ENCODE data around the gene NADK2.

NADK2 gene

GRCh38 chr5:36217567-36217966 lies 24.2 kb downstream of the NADK2 start:
- no peak for DNase-seq

GRCh38 chr5:36215910-36216309 lies 25.8 kb downstream of the NADK2 start:
- H2AFZ ChIP-seq (ENCODE audit: low read depth, low read length) = no peak overlapping the region
- no peak overlapping the region for H2BK15ac ChIP-seq (ENCODE audit: low read depth, poor library complexity, severe bottlenecking)
- 86% methylated on average over 2 of the region's 2 CpGs for WGBS
- H3K18ac ChIP-seq (ENCODE audit: low read depth in 1 of 2, low read length in 2 of 2) = no peak overlapping the region
- H2BK5ac ChIP-seq (ENCODE audit: low read depth, low read length, poor library complexity, severe bottlenecking) = no peak overlapping the region
- no peak overlapping the region for H3K4me3 ChIP-seq (ENCODE audit: insufficient read depth in 1 of 2, low read depth in 1 of 2, low read length in 2 of 2)
- H2BK12ac ChIP-seq (ENCODE audit: low read length in 2 of 2) = no peak overlapping the region
- no peak overlapping the region for H4K8ac ChIP-seq (ENCODE audit: low read length)
- H3K4me2 ChIP-seq (ENCODE audit: low read length, poor library complexity, severe bottlenecking) = no peak overlapping the region
- no peak for DNase-seq
- no peak overlapping the region for H3K23ac ChIP-seq (ENCODE audit: low read length in 2 of 2)
- H3K36me3 ChIP-seq (ENCODE audit: control insufficient read depth in 1 of 2, insufficient read depth in 2 of 2, low read depth in 1 of 2, low read length in 2 of 2) = peaks cover 7 to 82% of the 10 kb centered on the region in 2 experiments
- no peaks in the 10 kb centered on the region for H3K4me1 ChIP-seq (ENCODE audit: control insufficient read depth, insufficient read depth, low read depth, low read length)
- H4K91ac ChIP-seq (ENCODE audit: low read length) = no peak overlapping the region
- no peak overlapping the region for H2AK5ac ChIP-seq (ENCODE audit: low read length, severe bottlenecking)
- no peak overlapping the region for H3K4ac ChIP-seq (ENCODE audit: low read depth in 1 of 2, low read length in 2 of 2)
- no peaks in the 10 kb centered on the region for H3K27me3 ChIP-seq (ENCODE audit: control insufficient read depth in 1 of 2, insufficient read depth in 1 of 2, low read length in 2 of 2)
- H3K9me3 ChIP-seq (ENCODE audit: control insufficient read depth, low read length) = no peaks in the 10 kb centered on the region
- peaks cover 3% of the 10 kb centered on the region for H3K79me1 ChIP-seq (replicated peaks; ENCODE audit: low read length, poor library complexity, severe bottlenecking)
- no peak overlapping the region for H3K9ac ChIP-seq (ENCODE audit: low read length)
- no peak overlapping the region for H3K27ac ChIP-seq (ENCODE audit: low read length, poor library complexity, severe bottlenecking)
- H2BK120ac ChIP-seq (ENCODE audit: low read depth, low read length) = no peak overlapping the region
- no peak overlapping the region for H3K14ac ChIP-seq (ENCODE audit: low read length in 2 of 2)

More at GRCh38 chr5:36217567-36217966, 24.2 kb downstream of the NADK2 start:
- H4K91ac ChIP-seq (ENCODE audit: low read length) = no peak overlapping the region
- no peak overlapping the region for H2BK15ac ChIP-seq (ENCODE audit: low read depth, poor library complexity, severe bottlenecking)
- no peak overlapping the region for H2AK5ac ChIP-seq (ENCODE audit: low read length, severe bottlenecking)
- no peak overlapping the region for H3K14ac ChIP-seq (ENCODE audit: low read length in 2 of 2)
- H3K79me1 ChIP-seq (replicated peaks; ENCODE audit: low read length, poor library complexity, severe bottlenecking) = peaks cover 3% of the 10 kb centered on the region
- H3K9me3 ChIP-seq (ENCODE audit: control insufficient read depth, low read length) = no peaks in the 10 kb centered on the region
- H3K4me3 ChIP-seq (ENCODE audit: insufficient read depth in 1 of 2, low read depth in 1 of 2, low read length in 2 of 2) = no peak overlapping the region
- H3K4me2 ChIP-seq (ENCODE audit: low read length, poor library complexity, severe bottlenecking) = no peak overlapping the region
- H2AFZ ChIP-seq (ENCODE audit: low read depth, low read length) = no peak overlapping the region
- H2BK12ac ChIP-seq (ENCODE audit: low read length in 2 of 2) = no peak overlapping the region
- H4K8ac ChIP-seq (ENCODE audit: low read length) = no peak overlapping the region
- H3K23ac ChIP-seq (ENCODE audit: low read length in 2 of 2) = no peak overlapping the region
- H3K27ac ChIP-seq (ENCODE audit: low read length, poor library complexity, severe bottlenecking) = no peak overlapping the region
- no peak overlapping the region for H3K4ac ChIP-seq (ENCODE audit: low read depth in 1 of 2, low read length in 2 of 2)
- 100% methylated on average over 1 of the region's 1 CpG for WGBS
- H3K36me3 ChIP-seq (ENCODE audit: control insufficient read depth in 1 of 2, insufficient read depth in 2 of 2, low read depth in 1 of 2, low read length in 2 of 2) = peaks cover 7 to 88% of the 10 kb centered on the region in 2 experiments
- no peak overlapping the region for H3K9ac ChIP-seq (ENCODE audit: low read length)
- no peaks in the 10 kb centered on the region for H3K27me3 ChIP-seq (ENCODE audit: control insufficient read depth in 1 of 2, insufficient read depth in 1 of 2, low read length in 2 of 2)
- no peak overlapping the region for H2BK5ac ChIP-seq (ENCODE audit: low read depth, low read length, poor library complexity, severe bottlenecking)
- no peak overlapping the region for H2BK120ac ChIP-seq (ENCODE audit: low read depth, low read length)
- no peaks in the 10 kb centered on the region for H3K4me1 ChIP-seq (ENCODE audit: control insufficient read depth, insufficient read depth, low read depth, low read length)
- H3K18ac ChIP-seq (ENCODE audit: low read depth in 1 of 2, low read length in 2 of 2) = no peak overlapping the region

DNA sequence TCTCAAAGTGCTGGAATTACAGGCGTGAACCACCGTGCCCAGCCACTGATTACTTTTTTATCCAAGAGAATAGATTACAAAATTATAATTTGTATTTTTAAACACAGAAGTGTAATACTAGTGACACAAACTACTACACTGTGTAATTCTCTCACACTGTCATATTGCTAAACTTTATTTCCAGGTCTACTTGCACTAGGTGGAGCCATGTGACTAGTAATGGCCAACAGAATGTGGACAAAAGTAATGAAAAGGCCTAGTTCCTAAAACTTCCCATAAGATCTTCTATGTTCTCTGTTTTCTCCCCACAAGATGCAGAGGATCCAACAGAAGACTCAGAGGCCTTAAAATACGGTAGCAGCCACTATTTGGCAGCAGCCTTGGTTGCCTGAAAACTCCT lies 27.3 kb downstream of the NADK2 start:
- Histone ChIP-seq H2BK5ac (ENCODE audit: low read depth, low read length, poor library complexity, severe bottlenecking) (no peak overlapping the region), H2AK5ac (ENCODE audit: low read length, severe bottlenecking) (no peak overlapping the region), H4K91ac (ENCODE audit: low read length) (no peak overlapping the region), H2BK12ac (ENCODE audit: low read length in 2 of 2) (no peak overlapping the region), H3K79me1 (replicated peaks; ENCODE audit: low read length, poor library complexity, severe bottlenecking) (peaks cover 2% of the 10 kb centered on the region), H3K4me2 (ENCODE audit: low read length, poor library complexity, severe bottlenecking) (no peak overlapping the region), H3K36me3 (ENCODE audit: control insufficient read depth in 1 of 2, insufficient read depth in 2 of 2, low read depth in 1 of 2, low read length in 2 of 2) (peaks cover 4 to 78% of the 10 kb centered on the region in 2 experiments), H2BK120ac (ENCODE audit: low read depth, low read length) (no peak overlapping the region), H2AFZ (ENCODE audit: low read depth, low read length) (no peak overlapping the region), H3K14ac (ENCODE audit: low read length in 2 of 2) (no peak overlapping the region), H3K4me1 (ENCODE audit: control insufficient read depth, insufficient read depth, low read depth, low read length) (no peaks in the 10 kb centered on the region), H2BK15ac (ENCODE audit: low read depth, poor library complexity, severe bottlenecking) (no peak overlapping the region), H3K9me3 (ENCODE audit: control insufficient read depth, low read length) (no peaks in the 10 kb centered on the region), H3K23ac (ENCODE audit: low read length in 2 of 2) (no peak overlapping the region), H3K9ac (ENCODE audit: low read length) (no peak overlapping the region), H3K18ac (ENCODE audit: low read depth in 1 of 2, low read length in 2 of 2) (no peak overlapping the region), H3K27ac (ENCODE audit: low read length, poor library complexity, severe bottlenecking) (no peak overlapping the region), H3K4ac (ENCODE audit: low read depth in 1 of 2, low read length in 2 of 2) (no peak overlapping the region), H4K8ac (ENCODE audit: low read length) (no peak overlapping the region), H3K4me3 (ENCODE audit: insufficient read depth in 1 of 2, low read depth in 1 of 2, low read length in 2 of 2) (no peak overlapping the region), H3K27me3 (ENCODE audit: control insufficient read depth in 1 of 2, insufficient read depth in 1 of 2, low read length in 2 of 2) (no peaks in the 10 kb centered on the region)
- DNase-seq = no peak
- no CpG with 5 or more reads among the region's 3 CpGs for WGBS

DNA sequence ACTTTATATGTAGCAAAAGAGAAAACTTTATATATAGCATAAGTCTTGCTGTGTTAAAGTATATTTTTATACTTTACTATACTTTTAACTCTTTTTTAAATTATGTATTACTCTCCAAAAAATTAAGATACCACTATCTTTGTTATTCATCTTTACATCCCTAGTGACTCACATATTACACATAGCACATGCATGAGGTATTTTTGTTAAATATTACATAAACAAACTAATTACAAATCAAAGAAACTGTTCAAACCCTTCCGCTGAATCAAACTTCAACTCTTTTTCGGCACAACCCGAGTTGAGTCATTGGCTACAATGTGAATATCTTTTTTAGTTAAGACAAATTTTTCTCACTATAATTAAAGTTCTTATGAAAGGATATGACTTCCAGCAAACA lies 32.1 kb downstream of the NADK2 start:
- Histone ChIP-seq H3K27ac (ENCODE audit: low read length, poor library complexity, severe bottlenecking) (no peak overlapping the region), H2BK5ac (ENCODE audit: low read depth, low read length, poor library complexity, severe bottlenecking) (no peak overlapping the region), H4K8ac (ENCODE audit: low read length) (no peak overlapping the region), H3K4ac (ENCODE audit: low read depth in 1 of 2, low read length in 2 of 2) (no peak overlapping the region), H3K27me3 (ENCODE audit: control insufficient read depth in 1 of 2, insufficient read depth in 1 of 2, low read length in 2 of 2) (no peaks in the 10 kb centered on the region), H3K4me1 (ENCODE audit: control insufficient read depth, insufficient read depth, low read depth, low read length) (no peaks in the 10 kb centered on the region), H3K36me3 (ENCODE audit: control insufficient read depth in 1 of 2, insufficient read depth in 2 of 2, low read depth in 1 of 2, low read length in 2 of 2) (peaks cover 0 to 58% of the 10 kb centered on the region in 2 experiments), H3K14ac (ENCODE audit: low read length in 2 of 2) (no peak overlapping the region), H2AFZ (ENCODE audit: low read depth, low read length) (no peak overlapping the region), H3K18ac (ENCODE audit: low read depth in 1 of 2, low read length in 2 of 2) (no peak overlapping the region), H3K23ac (ENCODE audit: low read length in 2 of 2) (no peak overlapping the region), H3K4me3 (ENCODE audit: insufficient read depth in 1 of 2, low read depth in 1 of 2, low read length in 2 of 2) (no peak overlapping the region), H3K79me1 (replicated peaks; ENCODE audit: low read length, poor library complexity, severe bottlenecking) (peaks cover 5% of the 10 kb centered on the region), H2BK120ac (ENCODE audit: low read depth, low read length) (no peak overlapping the region), H4K91ac (ENCODE audit: low read length) (no peak overlapping the region), H3K9ac (ENCODE audit: low read length) (no peak overlapping the region), H3K9me3 (ENCODE audit: control insufficient read depth, low read length) (no peaks in the 10 kb centered on the region), H3K4me2 (ENCODE audit: low read length, poor library complexity, severe bottlenecking) (no peak overlapping the region), H2BK15ac (ENCODE audit: low read depth, poor library complexity, severe bottlenecking) (no peak overlapping the region), H2BK12ac (ENCODE audit: low read length in 2 of 2) (no peak overlapping the region), H2AK5ac (ENCODE audit: low read length, severe bottlenecking) (no peak overlapping the region)
- WGBS = no CpG with 5 or more reads among the region's 3 CpGs
- DNase-seq = no peak
